GM12892 (cell line): ENCODE measurements around the gene TNFRSF9.
"Not testable (repeated sequence)": the region's sequence is repeated elsewhere in the genome, so short reads cannot be mapped to it uniquely, and the experiment has no call there.

Source experiments
- DNase-seq: peaks from one replicate; pipeline ENCODE4 v3.0.0; 2011; ENCODE audit not compliant: insufficient read length
- FAIRE-seq: peaks from 2 replicates; lab custom pipeline; 2011; peaks lifted over from hg19 to GRCh38; lab: Jason Lieb, UNC
- POLR2A ChIP-seq: IDR thresholded peaks from 2 replicates; pipeline ENCODE4 v1.6.1; 2011; ENCODE audit warnings: low read depth, low read length, control low read depth
- POLR2AphosphoS5 ChIP-seq: IDR thresholded peaks from 2 replicates; pipeline ENCODE4 v1.6.1; 2011; ENCODE audit warnings: low read depth, low read length, control low read depth
- TAF1 ChIP-seq: IDR thresholded peaks from 2 replicates; pipeline ENCODE4 v1.6.1; 2011; ENCODE audit warnings: low read depth, mild to moderate bottlenecking, control low read depth, low read length, borderline replicate concordance

The TNFRSF9 gene

DNA sequence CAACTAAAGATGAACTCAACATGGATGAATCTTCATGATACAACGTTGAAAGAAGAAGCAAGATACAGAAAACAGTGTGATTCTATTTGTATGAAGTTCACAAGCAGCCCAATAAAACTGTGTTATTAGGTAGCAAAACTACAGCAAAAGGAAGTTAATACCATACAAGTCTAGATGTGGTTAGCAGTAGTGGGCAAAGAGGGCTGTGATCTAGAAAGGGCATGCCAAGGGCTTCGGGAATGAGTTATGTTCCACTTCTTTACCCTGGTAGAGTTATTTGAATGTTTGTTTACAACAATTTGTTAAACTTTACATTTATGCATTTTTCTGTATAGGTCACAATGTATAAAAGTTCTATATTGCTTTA lies 9.2 kb downstream of the TNFRSF9 start:
- FAIRE-seq (no peak), DNase-seq (no peak)
- no peak for TF ChIP-seq TAF1
- TF ChIP-seq POLR2AphosphoS5, result no peak
- no peak for TF ChIP-seq POLR2A

DNA sequence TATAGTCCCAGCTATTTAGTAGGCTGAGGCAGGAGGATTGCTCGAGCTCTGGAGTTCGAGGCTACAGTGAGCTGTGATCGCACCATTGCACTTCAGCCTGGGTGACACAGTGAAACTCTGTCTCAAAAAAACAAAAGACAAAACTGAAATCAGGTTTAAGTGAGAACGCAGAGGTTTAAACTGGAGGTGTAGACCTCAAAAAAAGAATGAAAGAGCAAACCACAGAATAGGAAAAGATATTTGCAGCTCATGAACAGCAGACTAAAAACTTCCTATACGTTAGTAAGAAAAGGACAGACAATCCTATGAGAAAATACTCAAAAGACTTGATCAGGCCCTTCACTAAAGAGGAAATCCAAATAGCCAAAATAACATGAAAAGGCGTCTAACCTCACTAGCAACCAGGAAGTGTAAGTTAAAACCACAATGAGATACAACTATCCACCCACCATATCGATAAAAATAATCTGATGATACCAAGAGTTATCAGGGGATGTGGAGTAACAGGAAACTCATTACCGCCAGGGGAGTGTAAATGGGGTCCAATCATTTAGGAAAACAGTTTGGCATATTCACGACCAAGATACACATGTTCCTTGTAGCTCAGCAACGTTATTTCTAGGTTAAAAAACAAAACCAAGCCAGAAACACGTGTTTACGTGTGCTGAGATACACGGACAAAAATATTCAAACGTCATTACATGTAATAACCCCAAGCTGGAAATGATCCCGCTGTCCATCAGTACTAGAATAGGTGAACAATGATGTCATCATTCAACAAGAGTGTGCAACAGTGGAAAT lies 9.8 kb downstream of the TNFRSF9 start:
- DNase-seq (no peak), FAIRE-seq (no peak)
- TF ChIP-seq POLR2A, result no peak
- TF ChIP-seq TAF1, result no peak
- TF ChIP-seq POLR2AphosphoS5, result no peak

DNA sequence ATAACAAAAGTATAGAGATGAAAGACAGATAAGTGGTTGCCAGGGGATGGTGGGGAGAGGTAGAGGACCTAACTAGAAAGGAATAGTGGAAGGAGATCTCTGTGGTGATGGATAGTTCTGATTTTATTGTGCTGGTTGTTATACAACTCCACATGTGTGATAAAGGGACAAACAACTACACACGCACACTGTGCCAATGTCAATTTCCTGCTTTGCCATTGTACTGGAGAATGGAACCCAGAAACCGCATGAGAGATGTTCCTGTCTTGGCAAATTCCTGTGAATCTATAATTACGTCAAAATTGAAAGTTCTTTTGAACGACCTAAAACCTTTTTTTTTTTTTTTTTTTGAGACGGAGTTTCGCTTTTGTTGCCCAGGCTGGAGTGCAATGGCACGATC lies 11.0 kb downstream of the TNFRSF9 start:
- FAIRE-seq, result no peak
- TF ChIP-seq POLR2AphosphoS5 (no peak), TAF1 (no peak), POLR2A (no peak)

DNA sequence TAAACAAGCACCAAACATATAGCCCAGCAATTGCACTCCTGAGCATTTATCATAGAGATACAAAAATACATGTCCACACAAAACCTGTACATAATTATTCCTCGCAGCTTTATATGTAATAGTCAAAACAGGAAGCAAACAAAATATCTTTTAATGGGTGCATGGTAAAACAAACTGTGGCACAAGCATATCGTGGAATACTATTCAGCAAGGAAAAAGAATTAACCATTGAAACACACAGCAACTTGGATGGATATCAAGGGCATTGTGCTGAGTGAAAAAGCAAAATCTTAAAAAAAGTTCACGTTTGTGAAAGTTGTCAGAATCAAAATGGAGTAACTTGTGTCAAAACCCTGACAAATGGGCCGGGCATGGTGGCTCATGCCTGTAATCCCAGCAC lies 12.4 kb downstream of the TNFRSF9 start:
- no peak for DNase-seq
- no peak for FAIRE-seq
- no peak for TF ChIP-seq TAF1
- no peak for TF ChIP-seq POLR2AphosphoS5
- no peak for TF ChIP-seq POLR2A

More for the DNA sequence above, 11.0 kb downstream of the TNFRSF9 start:
- DNase-seq, result no peak

DNA sequence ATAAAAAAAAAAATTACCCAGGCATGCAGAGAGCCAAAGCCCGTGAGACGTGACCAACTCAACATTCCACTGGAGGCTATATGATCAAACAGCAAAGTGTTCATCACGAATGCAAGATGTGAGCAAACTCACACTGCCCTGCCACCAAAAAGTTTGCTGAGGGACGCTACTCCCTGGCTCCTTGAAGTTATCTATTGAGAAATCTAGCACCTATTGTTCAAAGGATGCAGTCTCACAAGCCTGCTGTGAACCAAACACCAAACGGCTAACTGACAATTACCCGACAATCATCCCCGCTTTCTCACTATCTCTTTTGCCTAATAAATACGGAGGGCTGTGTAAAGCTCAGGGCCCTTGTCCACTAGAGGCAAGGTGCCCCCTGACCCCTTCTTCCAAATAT lies 13.6 kb downstream of the TNFRSF9 start:
- DNase-seq, FAIRE-seq: not testable (repeated sequence)

DNA sequence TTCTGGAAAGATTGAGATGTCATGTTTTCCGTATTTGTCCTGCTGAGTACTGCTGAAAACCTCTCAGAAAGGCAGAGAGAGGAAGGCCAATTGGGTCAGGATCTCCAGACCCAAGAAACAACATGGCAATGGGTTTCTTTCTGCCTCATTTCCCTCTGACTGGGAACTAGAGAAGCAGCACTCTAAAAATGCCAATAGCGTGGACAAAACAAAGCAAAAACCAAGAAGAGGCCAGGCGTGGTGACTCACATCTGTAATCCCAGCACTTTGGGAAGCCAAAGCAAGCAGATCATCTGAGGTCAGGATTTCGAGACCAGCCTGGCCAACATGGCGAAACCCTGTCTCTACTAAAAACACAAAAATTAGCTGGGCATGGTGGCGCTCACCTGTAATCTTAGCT lies 18.3 kb downstream of the TNFRSF9 start:
- DNase-seq (no peak), FAIRE-seq (no peak)
- TF ChIP-seq TAF1, result no peak

DNA sequence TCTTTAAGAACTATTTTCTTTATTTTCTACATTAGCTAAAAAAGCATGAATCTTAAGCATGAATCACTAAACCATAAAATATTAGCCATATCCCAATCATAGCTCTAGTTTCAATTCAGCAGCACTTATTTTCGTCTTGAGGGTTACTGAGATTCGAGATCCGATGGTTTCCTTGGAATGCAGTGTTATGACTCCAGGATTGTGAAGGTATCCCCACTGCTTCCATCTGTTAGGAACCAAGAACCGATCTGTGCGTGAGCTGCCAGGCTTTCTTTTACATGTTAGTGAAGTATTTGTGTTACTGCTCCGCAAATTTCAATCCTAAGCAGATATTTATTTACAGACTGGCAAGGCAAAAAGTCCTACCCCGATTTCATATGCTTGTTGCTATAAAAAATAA lies 18.8 kb downstream of the TNFRSF9 start:
- FAIRE-seq, result no peak
- no peak for TF ChIP-seq POLR2AphosphoS5
- TF ChIP-seq POLR2A, result no peak
- TF ChIP-seq TAF1, result no peak
- no peak for DNase-seq

DNA sequence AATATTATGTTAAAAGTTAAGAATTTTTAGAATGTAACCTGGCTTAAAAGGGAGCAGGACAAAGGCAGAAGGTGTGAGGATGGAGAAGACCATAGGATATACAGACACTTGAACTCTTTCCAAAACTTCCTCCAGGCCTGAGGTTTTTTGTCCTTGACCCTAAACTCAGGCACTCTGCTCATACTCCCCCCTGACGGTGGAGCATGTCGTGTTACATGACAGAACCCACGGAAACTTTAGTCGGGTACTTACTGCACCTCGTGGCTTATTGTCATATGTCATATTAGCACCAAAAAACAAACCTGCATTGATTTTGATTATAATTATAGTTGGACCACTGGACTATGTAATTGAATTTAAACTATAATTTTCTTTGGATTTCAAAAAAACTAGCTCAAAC lies 20.8 kb downstream of the TNFRSF9 start:
- TF ChIP-seq POLR2A, result no peak
- TF ChIP-seq POLR2AphosphoS5, result no peak
- no peak for TF ChIP-seq TAF1

DNA sequence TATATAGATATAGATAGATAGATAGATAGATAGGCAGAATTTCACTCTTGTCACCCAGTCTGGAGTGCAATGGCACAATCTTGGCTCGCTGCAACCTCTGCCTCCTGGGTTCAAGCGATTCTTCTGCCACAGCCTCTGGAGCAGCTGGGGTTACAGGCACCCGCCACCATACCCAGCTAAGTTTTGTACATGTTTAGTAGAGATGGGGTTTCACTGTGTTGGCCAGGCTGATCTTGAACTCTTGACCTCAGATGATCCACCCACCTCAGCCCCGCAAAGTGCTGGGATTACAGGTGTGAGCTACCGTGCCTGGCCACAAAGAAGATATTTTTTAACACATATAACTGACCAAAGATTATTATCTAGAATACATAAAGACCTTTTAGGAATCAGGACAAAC lies 22.7 kb downstream of the TNFRSF9 start:
- DNase-seq, FAIRE-seq: not testable (repeated sequence)

More for the DNA sequence above, 20.8 kb downstream of the TNFRSF9 start:
- FAIRE-seq, result no peak
- no peak for DNase-seq

DNA sequence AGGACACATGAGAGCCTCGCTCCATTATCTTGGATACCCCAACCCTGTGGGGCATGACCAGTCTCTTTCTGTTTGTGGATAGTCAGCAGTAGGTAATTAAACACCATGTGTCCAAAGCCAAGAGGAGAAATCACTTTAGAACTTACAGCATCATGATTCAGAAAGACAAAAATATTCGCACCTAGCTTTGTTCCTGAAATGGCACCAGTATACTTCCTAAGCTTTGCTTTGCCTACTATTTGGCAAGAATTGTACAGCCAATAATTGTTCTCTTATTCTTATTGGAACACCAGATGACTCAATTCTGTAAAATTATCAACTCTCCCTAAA lies 24.2 kb downstream of the TNFRSF9 start:
- no peak for FAIRE-seq
- no peak for DNase-seq
- TF ChIP-seq POLR2A (no peak), TAF1 (no peak), POLR2AphosphoS5 (no peak)

DNA sequence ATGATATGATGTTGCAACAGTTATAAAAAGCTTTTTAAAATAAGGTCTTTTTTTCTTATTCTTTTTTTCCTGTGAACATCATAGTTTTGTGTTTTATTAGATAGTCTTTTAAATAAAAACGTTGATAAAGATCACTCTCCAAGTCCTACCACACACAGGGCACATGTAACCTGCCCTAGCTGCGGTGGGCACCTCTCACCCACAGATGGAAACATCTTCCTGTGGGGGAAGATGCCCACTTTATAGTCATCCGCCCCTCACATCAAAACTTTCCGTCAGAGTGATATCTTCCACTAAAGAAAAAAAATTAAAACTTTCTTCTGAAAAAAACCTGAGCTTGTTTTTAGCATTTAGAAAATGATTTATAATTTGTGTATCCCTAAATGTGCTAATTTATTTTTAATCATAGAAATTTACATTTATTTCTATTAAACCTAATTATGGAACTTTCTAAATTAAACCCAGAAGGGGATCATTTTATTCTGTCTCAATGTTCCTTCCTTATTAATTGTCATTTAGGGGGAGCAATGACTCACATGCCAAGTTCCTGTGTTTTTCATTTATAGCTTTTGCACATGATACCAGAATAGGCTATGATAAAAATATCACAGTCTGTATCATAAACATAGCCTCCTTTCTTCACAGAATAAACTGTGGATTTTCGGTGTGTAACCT lies 24.7 kb downstream of the TNFRSF9 start:
- DNase-seq (no peak), FAIRE-seq (no peak)
- TF ChIP-seq POLR2AphosphoS5 (no peak), TAF1 (no peak), POLR2A (no peak)

DNA sequence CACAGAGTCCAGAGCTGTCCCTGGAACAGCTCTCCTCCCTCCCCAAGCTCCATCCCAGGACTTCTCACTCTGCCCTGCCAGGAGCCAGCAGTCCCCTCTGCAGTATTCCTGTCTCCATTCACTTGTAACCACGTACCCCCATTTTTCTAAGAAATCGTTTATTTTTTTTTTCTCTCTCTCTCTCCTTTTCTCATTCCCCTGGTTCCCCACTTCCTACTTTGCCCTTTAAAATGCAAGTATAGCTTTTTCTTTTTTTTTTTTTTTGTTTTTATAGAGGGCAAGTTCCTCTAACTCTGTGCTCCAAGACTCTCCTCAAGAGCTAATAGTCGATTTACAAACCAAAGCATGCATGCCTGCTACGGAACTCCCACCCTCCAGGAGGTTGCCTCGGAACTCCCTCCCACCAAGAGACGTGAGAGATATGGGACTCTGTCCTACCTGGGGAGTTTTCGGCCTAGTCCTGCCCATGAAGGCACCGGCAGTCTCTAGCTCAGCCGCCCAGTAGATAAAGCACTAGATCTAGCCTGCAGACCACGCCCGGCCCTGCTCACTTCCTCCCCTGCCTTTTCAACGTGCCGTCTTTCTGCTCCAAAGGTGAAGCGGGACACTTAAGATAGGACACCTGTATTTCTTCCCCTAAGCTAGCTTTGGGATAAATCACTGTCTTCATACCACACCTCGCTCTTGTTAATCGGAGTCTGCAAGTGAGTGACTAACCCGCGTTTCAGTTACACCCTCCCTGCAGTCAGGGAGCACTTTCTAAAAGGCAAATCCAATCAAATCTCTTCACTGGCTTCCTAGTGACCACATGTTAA lies 27.7 kb downstream of the TNFRSF9 start:
- no peak for FAIRE-seq
- no peak for TF ChIP-seq POLR2A
- no peak for TF ChIP-seq TAF1
- no peak for TF ChIP-seq POLR2AphosphoS5
- no peak for DNase-seq

DNA sequence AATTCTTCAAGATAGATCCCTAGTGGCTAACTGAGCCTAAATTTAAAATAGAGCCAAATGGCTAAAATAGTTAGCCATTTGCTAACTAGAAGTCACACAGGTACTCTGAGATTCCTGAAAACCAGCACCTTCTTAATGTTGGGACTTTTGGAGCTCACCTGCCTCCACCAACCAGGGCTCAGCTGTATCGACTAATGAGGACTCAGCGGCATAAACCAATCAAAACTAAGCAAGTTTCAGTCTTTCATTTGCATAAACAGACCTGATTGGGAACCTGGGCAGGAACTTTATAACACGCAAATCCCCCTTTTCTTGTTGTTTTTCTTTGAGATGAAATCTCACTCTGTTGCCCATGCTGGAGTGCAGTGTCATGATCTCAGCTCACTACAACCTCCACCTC lies 28.5 kb downstream of the TNFRSF9 start:
- no peak for TF ChIP-seq TAF1
- TF ChIP-seq POLR2AphosphoS5, result no peak
- TF ChIP-seq POLR2A, result no peak
- FAIRE-seq (no peak), DNase-seq (no peak)
